NCI-H1105 (cell line): ENCODE results near the gene LAMB2.

Source experiments
- DNase-seq: peaks from one replicate; lab custom pipeline; 2025; lab: John Stamatoyannopoulos, UW

LAMB2 gene

DNA sequence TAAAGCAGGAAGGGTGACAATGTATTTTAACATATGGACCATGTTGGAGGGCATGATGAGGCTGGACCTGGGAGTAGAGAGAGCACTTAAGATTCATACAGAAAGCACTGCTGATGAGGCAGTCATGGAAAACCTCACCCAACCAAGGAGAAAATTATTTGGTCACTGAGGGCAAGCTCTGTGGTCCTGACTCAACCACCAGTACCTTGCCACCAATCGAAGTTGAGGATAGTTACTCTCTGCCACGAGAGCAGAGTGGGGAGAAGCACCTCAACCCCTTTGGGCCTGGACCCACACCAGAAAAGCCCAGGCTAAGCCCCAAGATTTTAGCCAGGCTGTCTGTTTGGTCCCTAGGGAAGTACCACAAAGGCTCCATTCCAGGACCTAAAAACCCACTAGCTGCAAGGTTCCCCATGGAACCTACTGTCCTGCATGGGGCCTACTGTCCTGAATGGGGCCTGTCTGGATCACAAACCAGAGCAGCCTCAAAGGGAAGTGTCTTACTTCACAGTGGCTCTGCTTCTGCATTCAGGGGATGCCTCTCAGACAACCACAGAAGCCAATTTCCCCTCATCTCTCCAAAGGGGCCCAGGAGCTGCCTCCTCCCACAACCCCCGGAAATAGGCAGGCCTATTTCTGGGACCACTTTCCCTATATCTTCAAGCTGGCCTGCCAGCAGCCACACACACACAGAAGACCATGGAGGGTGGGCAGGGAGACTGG, 29.1 kb upstream of the LAMB2 start:
- no peak for DNase-seq

DNA sequence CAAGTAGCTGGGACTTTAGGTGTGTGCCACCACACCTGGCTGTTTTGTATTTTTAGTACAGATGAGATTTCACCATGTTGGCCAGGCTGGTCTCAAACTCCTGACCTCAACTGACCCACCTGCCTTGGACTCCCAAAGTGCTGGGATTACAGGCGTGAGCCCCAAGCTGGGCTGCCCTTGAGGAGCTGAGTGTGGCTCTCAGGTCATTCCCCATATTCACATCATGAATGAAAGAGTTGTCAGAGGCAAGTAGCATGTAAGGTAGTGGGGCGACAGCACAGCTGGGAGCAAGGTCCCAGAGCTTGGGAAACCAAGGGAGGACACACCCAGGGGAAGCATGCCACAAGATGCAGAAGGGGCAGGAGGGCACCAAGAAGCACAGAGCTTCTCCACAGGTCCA, 28.3 kb upstream of the LAMB2 start:
- no peak for DNase-seq

GRCh38 chr3:49158792-49159191, 25.9 kb upstream of the LAMB2 start:
- no peak for DNase-seq

- peak; percentile 23 for DNase-seq
Measured at GRCh38 chr3:49158103-49158709, 25.4 kb upstream of the LAMB2 start.

GRCh38 chr3:49157289-49157688, 24.4 kb upstream of the LAMB2 start:
- DNase-seq, result no peak

DNA sequence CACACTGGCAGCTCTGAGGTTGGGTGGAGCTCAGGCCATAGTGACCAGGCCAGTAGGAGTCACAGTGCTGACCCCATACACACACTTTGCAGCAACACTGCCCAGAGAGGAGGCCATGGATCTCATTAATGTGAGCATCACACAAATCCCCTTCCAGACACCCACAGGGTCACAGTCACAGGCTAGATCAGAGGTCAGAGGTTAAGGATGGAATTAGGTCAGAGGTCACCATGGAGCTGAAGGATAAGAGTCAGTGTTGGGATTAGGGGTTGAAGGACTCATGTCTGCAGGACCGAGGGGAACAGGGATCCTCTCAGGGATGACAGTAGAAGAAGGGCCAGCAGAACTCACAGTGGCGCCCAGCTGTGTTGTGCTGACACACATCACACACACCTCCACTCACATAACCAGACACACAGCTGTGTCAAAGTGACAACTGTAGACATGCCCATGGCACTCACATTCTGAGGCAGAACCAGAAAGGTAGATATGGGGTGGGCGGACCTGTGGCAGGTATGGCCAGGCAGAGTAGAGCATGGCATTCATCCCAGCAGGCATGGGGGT, 20.6 kb upstream of the LAMB2 start:
- no peak for DNase-seq

DNA sequence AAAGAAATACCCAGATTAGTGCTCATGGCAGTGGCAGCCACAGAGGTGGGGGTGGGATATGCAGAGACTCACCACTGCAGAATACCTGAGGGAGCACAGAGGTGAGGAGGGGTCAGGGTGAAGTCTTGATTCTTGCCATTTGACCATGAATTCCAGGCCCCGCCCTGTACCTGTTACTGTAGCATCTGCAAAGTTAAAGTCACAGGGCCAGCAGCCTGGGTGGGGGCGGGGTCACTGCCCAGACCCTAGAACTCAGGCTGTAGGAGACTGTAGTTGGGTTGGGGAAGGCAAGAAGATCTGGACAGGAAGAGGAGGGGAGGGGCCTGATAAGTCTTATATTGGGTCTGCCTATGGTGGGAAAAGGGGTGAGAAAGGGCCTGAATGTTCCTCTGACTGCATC, 18.8 kb upstream of the LAMB2 start:
- no peak for DNase-seq

DNA sequence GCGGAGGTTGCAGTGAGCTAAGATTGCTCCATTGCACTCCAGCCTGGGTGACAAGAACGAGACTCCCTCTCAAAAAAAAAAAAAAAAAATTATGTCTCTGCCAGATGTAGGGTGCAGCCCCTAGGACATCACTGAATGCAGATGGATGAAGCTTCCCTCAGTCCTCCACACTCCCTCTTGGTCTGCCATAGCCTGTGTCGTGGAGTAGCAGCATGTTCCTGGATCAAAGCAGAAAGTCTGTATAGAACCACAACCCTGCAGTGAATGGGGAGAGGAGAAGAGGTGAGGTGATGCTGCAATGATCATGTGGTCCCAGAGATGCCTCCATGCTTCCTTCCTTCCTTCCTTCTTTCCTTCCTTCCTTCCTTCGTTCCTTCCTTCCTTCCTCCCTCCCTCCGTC, 15.3 kb upstream of the LAMB2 start:
- no peak for DNase-seq

GRCh38 chr3:49140080-49140479, 7.2 kb upstream of the LAMB2 start:
- no peak for DNase-seq

GRCh38 chr3:49135499-49135898, 2.6 kb upstream of the LAMB2 start:
- no peak for DNase-seq

- DNase-seq, result no peak
Measured at GRCh38 chr3:49134471-49135265, 1.8 kb upstream of the LAMB2 start.

DNA sequence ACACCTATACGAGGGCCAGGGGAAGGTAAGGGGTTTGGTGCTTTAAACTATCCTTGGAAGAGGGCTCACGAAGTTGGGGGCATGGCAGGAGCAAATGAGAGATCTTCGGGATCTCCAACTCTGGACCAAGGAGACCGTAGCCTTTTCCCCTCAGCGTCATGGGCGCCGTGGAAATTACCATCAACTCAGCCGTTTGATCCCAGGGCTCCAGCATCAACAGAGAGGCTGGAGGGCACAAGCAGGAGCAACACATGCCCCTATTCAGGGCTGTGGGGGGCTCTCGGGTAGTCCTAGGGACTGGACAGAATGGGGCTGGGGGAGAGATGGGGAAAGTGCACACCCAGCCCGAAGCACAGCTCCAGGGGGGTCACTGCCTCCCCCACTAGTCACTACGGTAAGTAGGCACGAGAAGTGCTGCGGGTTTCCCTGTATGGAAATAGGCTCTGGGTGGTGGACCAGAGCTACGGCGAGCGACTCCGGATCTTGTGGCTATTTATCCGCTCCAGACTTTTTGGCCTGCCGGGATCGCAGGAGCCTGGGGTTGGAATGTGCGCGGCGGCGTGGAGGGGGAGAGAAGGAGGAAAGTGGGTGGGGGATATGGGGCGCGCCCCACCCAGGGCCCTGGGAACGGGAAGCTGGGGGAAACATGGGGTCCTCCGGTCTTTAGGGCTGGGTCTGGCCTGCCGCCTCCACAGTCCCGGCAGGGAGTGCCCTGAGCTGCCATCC, 539 bp upstream of the LAMB2 start:
- DNase-seq, result peak; percentile 59

- DNase-seq, result no peak
Measured at GRCh38 chr3:49132073-49132436, 795 bp downstream of the LAMB2 start.

DNA sequence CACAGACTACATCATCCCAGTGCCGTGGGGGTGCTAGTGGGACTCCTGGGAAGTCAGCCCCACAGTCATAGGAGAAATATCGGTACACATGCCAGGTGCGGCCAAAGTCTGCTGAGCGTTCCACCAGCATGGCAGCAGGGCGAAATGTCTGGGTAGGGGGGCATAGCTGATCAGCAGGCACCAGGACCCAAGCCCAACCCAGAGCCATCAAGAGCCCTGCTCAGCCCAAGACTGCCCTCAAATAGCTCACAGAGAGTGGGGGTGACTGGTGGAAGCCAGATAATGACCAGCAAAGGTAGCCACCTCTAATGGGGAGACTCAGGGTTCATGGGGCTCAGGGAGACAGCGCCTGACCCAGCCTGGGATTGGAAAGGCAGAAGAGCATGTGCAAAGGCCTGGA, 1.3 kb downstream of the LAMB2 start:
- DNase-seq, result no peak

GRCh38 chr3:49131040-49131439, 1.8 kb downstream of the LAMB2 start:
- no peak for DNase-seq

GRCh38 chr3:49124991-49125670, 7.7 kb downstream of the LAMB2 start:
- no peak for DNase-seq

DNA sequence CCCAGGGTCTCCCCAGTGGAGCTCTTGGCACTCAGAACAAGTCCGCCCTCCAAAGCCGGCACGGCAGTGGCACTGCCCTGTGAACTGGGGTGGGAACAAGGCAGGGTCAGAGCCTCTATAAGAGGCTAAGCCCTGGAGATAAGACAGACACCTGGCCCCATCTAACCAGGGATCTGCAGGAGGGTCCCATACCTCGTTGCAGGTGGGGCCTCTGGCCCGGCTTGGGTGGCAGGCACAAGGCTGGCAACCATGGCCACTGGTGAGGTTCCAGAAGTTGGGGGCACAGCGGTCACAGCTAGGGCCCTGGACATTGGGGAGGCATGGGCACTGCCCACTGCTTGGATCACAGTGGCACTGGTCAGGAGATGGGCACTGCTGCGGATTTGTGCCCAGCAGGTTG, 8.6 kb downstream of the LAMB2 start:
- DNase-seq, result no peak

- DNase-seq, result no peak
Measured at GRCh38 chr3:49123687-49124086, 9.2 kb downstream of the LAMB2 start.

GRCh38 chr3:49122886-49123545, 9.8 kb downstream of the LAMB2 start:
- DNase-seq, result no peak

DNA sequence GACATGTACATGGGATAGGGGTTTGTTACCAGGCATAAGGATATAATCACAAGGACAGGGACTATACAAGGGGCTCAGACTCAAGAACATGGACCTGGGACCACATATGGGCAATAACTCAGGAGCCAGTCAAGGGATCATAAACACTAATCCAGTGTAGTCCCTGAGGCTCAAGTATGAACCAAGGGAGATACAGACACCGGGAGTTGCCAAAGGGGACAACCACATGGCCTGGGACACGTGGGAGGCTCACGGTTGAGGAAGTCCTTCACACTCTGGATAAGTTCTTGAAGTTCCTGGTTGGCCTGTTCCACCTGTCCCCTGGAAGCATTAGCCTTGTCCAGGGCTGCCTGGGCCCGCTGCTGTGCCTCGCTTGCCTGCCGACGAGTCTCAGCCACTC, 10.4 kb downstream of the LAMB2 start:
- no peak for DNase-seq

GRCh38 chr3:49122022-49122421, 10.8 kb downstream of the LAMB2 start:
- no peak for DNase-seq
